Activated CD4-positive, alpha-beta T cell treated with anti-CD3 and anti-CD28 coated beads, Interleukin-2, amount 10 ng/mL, durations not matched to agents 24 days and 14 days (primary cell): ENCODE results near the gene COL1A2. TPM values are rescaled to one million over a fixed set of nuclear protein-coding genes. Genes with fewer than 3 reads are reported as not detected.

Experiments
- DNase-seq: peaks from one replicate; pipeline ENCODE4 v3.0.0; 2022
- H3K27ac Mint-ChIP-seq: one replicate; pipeline ENCODE4 v1.8.0; 2022; ENCODE audit warnings: mild to moderate bottlenecking, mixed read lengths
- H3K27me3 Mint-ChIP-seq: one replicate; pipeline ENCODE4 v1.8.0; 2022; ENCODE audit warnings: mixed read lengths
- H3K36me3 Mint-ChIP-seq: one replicate; pipeline ENCODE4 v1.8.0; 2022; ENCODE audit warnings: low read depth, mild to moderate bottlenecking, mixed read lengths
- H3K4me1 Mint-ChIP-seq: one replicate; pipeline ENCODE4 v1.8.0; 2021; ENCODE audit warnings: mixed read lengths
- H3K4me3 Mint-ChIP-seq: one replicate; pipeline ENCODE4 v1.8.0; 2022; ENCODE audit warnings: mild to moderate bottlenecking, moderate library complexity, mixed read lengths
- H3K9me3 Mint-ChIP-seq: one replicate; pipeline ENCODE4 v1.8.0; 2021; ENCODE audit warnings: mixed read lengths
- intact Hi-C: fragments of 100-400 bp; cut with micrococcal nuclease; formaldehyde crosslinking; loops from one replicate; pipeline ENCODE4 v1.15.1; 2023
- total RNA-seq: library from RNA; stranded (reverse); gene quantifications from 2 replicates; pipeline ENCODE4 v1.2.3, GENCODE V29; 2022

COL1A2 gene
- total RNA-seq, 1 donor from 2014 or later: 6.5 TPM

GRCh38 chr7:94423863-94424735 lies 29.4 kb downstream of the COL1A2 start:
- H3K4me3 Mint-ChIP-seq: no peak overlapping the region
- no peaks in the 10 kb centered on the region for H3K36me3 Mint-ChIP-seq
- no peak overlapping the region for H3K27ac Mint-ChIP-seq
- no peak for DNase-seq
- intact Hi-C loops: no loop called here
- H3K9me3 Mint-ChIP-seq: no peaks in the 10 kb centered on the region
- no peaks in the 10 kb centered on the region for H3K27me3 Mint-ChIP-seq
- H3K4me1 Mint-ChIP-seq: no peaks in the 10 kb centered on the region

DNA sequence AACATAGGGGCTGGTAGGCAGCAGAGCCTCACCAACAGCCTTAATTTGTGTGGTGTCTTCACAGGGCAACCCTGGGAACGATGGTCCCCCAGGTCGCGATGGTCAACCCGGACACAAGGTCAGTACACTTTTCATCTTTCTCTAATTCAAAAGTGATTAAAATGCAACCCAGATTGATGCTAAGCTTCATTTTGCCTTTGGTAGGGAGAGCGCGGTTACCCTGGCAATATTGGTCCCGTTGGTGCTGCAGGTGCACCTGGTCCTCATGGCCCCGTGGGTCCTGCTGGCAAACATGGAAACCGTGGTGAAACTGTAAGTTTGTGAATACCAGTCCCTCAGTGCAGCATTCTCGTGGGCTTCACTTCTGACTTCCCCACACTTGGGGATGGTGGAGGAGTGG lies 30.9 kb downstream of the COL1A2 start:
- Mint-ChIP-seq H3K4me1 (no peaks in the 10 kb centered on the region), H3K27ac (no peak overlapping the region), H3K27me3 (no peaks in the 10 kb centered on the region), H3K9me3 (no peaks in the 10 kb centered on the region), H3K36me3 (no peaks in the 10 kb centered on the region), H3K4me3 (no peak overlapping the region)
- no peak for DNase-seq
- intact Hi-C loops: no loop called here

- intact Hi-C loops: no loop called here
- H3K4me3 Mint-ChIP-seq: no peak overlapping the region
- H3K4me1 Mint-ChIP-seq: no peaks in the 10 kb centered on the region
- no peaks in the 10 kb centered on the region for H3K36me3 Mint-ChIP-seq
- H3K27me3 Mint-ChIP-seq: no peaks in the 10 kb centered on the region
- no peak for DNase-seq
- H3K27ac Mint-ChIP-seq: no peak overlapping the region
- H3K9me3 Mint-ChIP-seq: no peaks in the 10 kb centered on the region
Observed at GRCh38 chr7:94426980-94427875, 32.5 kb downstream of the COL1A2 start.

DNA sequence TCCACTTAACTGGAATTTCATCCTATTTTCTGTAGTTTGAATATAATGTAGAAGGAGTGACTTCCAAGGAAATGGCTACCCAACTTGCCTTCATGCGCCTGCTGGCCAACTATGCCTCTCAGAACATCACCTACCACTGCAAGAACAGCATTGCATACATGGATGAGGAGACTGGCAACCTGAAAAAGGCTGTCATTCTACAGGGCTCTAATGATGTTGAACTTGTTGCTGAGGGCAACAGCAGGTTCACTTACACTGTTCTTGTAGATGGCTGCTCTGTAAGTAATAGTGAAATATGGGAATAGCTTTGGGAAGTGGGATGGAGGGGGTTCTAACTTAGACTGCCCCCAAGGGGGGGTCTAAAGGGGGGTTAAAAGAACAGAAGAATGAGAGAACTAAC lies 34.5 kb downstream of the COL1A2 start:
- H3K36me3 Mint-ChIP-seq: no peaks in the 10 kb centered on the region
- H3K27me3 Mint-ChIP-seq: no peaks in the 10 kb centered on the region
- H3K27ac Mint-ChIP-seq: no peak overlapping the region
- intact Hi-C loops: no loop called here
- no peaks in the 10 kb centered on the region for H3K9me3 Mint-ChIP-seq
- DNase-seq: no peak
- H3K4me1 Mint-ChIP-seq: no peaks in the 10 kb centered on the region
- no peak overlapping the region for H3K4me3 Mint-ChIP-seq

GRCh38 chr7:94431176-94431575 lies 36.5 kb downstream of the COL1A2 start:
- Mint-ChIP-seq H3K36me3 (no peaks in the 10 kb centered on the region), H3K27me3 (peaks cover 2% of the 10 kb centered on the region), H3K9me3 (no peaks in the 10 kb centered on the region), H3K27ac (no peak overlapping the region), H3K4me3 (no peak overlapping the region), H3K4me1 (no peaks in the 10 kb centered on the region)
- intact Hi-C loops: no loop called here
- no peak for DNase-seq

GRCh38 chr7:94431619-94432280 lies 37.1 kb downstream of the COL1A2 start:
- intact Hi-C loops: no loop called here
- no peak for DNase-seq
- H3K27ac Mint-ChIP-seq: no peak overlapping the region
- H3K4me3 Mint-ChIP-seq: no peak overlapping the region
- peaks cover 6% of the 10 kb centered on the region for H3K27me3 Mint-ChIP-seq
- no peaks in the 10 kb centered on the region for H3K4me1 Mint-ChIP-seq
- no peaks in the 10 kb centered on the region for H3K9me3 Mint-ChIP-seq
- no peaks in the 10 kb centered on the region for H3K36me3 Mint-ChIP-seq

- Mint-ChIP-seq H3K27me3 (peaks cover 7% of the 10 kb centered on the region), H3K4me3 (no peak overlapping the region), H3K36me3 (no peaks in the 10 kb centered on the region), H3K27ac (no peak overlapping the region), H3K4me1 (no peaks in the 10 kb centered on the region), H3K9me3 (no peaks in the 10 kb centered on the region)
- no peak for DNase-seq
- intact Hi-C loops: no loop called here
Observed at GRCh38 chr7:94432281-94432670, 37.6 kb downstream of the COL1A2 start.

- intact Hi-C loops: no loop called here
- Mint-ChIP-seq H3K27ac (no peak overlapping the region), H3K27me3 (peaks cover 8% of the 10 kb centered on the region), H3K4me1 (no peaks in the 10 kb centered on the region), H3K4me3 (no peak overlapping the region), H3K36me3 (no peaks in the 10 kb centered on the region), H3K9me3 (no peaks in the 10 kb centered on the region)
- no peak for DNase-seq
Observed at GRCh38 chr7:94432817-94433216, 38.1 kb downstream of the COL1A2 start.

DNA sequence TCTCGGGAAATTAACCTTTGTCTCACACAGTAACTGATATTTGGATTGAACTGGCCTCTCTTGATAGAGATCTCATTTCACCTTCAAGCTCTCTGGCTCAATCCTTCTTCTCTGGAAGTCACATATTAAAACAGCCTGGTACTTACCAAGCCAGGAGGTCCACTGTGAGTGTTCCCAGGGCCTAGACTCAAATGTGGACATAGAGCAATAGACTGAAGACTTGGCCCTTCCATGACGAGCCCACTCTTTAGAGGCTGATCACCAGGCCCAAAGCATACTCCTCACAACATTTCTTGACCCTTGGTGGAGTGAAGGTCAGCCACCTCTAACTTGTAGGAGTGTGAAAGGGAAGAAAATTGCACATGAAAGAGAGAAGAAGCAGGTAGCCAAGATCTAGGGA lies 38.5 kb downstream of the COL1A2 start:
- H3K9me3 Mint-ChIP-seq: no peaks in the 10 kb centered on the region
- H3K27ac Mint-ChIP-seq: no peak overlapping the region
- H3K4me1 Mint-ChIP-seq: no peaks in the 10 kb centered on the region
- DNase-seq: no peak
- no peak overlapping the region for H3K4me3 Mint-ChIP-seq
- H3K36me3 Mint-ChIP-seq: no peaks in the 10 kb centered on the region
- intact Hi-C loops: no loop called here
- peaks cover 12% of the 10 kb centered on the region for H3K27me3 Mint-ChIP-seq

- H3K4me3 Mint-ChIP-seq: no peak overlapping the region
- H3K36me3 Mint-ChIP-seq: no peaks in the 10 kb centered on the region
- no peaks in the 10 kb centered on the region for H3K4me1 Mint-ChIP-seq
- intact Hi-C loops: no loop called here
- no peak overlapping the region for H3K27ac Mint-ChIP-seq
- DNase-seq: no peak
- H3K27me3 Mint-ChIP-seq: peaks cover 13% of the 10 kb centered on the region
- H3K9me3 Mint-ChIP-seq: no peaks in the 10 kb centered on the region
Observed at GRCh38 chr7:94434042-94434441, 39.3 kb downstream of the COL1A2 start.

DNA sequence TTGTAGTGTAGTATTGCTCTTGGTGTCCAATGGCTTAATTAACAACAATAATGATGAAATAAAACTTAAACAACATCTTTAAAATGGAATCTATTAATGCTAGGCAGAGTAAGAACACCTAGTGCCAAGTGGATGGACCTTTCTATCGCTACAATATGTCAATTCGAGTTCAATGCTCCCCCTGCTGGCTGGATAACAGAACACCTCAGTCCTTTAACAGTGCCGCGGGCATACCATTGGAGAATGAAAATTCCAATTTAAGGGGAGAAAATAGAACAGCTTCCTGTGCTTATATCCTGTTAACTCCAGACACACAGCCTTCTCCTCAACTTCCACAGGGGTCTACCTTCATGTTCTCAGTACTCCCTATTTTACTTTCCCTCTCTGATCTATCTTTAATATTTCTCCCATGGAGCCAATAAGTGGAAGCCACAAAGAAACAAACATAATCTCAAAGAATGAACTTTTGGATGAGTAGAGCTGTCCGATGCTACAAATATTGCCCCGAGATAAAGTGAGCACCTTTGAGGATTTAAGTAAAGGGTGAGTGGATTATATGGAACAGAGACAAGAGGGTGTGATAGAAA lies 41.4 kb downstream of the COL1A2 start:
- no peak overlapping the region for H3K27ac Mint-ChIP-seq
- H3K9me3 Mint-ChIP-seq: no peaks in the 10 kb centered on the region
- peak; percentile 85 for DNase-seq
- no peak overlapping the region for H3K4me3 Mint-ChIP-seq
- H3K36me3 Mint-ChIP-seq: no peaks in the 10 kb centered on the region
- no peaks in the 10 kb centered on the region for H3K4me1 Mint-ChIP-seq
- intact Hi-C loops: loop anchor here (2.0 kb wide), 1 partner anchor 147 kb away; no protein-coding TSS in a partner anchor
- H3K27me3 Mint-ChIP-seq: peaks cover 13% of the 10 kb centered on the region

GRCh38 chr7:94436700-94437099 lies 42.0 kb downstream of the COL1A2 start:
- no peaks in the 10 kb centered on the region for H3K36me3 Mint-ChIP-seq
- no peaks in the 10 kb centered on the region for H3K9me3 Mint-ChIP-seq
- no peak overlapping the region for H3K27ac Mint-ChIP-seq
- DNase-seq: no peak
- H3K27me3 Mint-ChIP-seq: peaks cover 13% of the 10 kb centered on the region
- H3K4me1 Mint-ChIP-seq: no peaks in the 10 kb centered on the region
- no peak overlapping the region for H3K4me3 Mint-ChIP-seq
- intact Hi-C loops: loop anchor here (2.0 kb wide), 1 partner anchor 148 kb away; no protein-coding TSS in a partner anchor

DNA sequence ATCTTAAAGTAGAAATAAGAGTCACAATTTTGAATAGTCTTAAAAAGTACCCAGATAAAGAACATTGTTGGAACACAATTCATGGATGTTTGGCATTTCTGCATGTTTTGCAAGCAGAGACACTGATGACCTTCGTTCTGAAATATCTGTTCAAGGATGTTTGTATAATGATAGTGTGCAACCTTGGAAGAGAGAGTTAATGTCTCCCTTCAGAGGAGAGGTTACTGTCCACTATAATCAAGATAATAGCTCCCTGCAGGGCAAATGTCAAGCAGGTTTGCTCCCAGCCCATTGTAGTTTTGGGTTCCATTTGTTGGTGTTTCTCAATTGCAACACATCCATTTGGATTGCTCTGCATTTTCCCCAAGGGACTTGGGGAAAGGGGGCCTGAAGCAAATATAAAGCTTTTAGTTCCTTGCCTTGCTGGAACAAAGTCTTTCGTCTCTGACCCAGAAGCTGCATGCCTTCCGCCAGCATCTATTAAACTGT lies 45.2 kb downstream of the COL1A2 start:
- Mint-ChIP-seq H3K9me3 (no peaks in the 10 kb centered on the region), H3K36me3 (no peaks in the 10 kb centered on the region), H3K27me3 (peaks cover 18% of the 10 kb centered on the region), H3K4me1 (no peaks in the 10 kb centered on the region), H3K4me3 (no peak overlapping the region), H3K27ac (no peak overlapping the region)
- DNase-seq: no peak
- intact Hi-C loops: no loop called here
